Fibroblast of skin of back (primary cell): ENCODE results near the gene SLC25A26. TPM values are rescaled to one million over a fixed set of nuclear protein-coding genes. Genes with fewer than 3 reads are reported as not detected.
"Not testable (repeated sequence)": the region's sequence is repeated elsewhere in the genome, so short reads cannot be mapped to it uniquely, and the experiment has no call there.

Source experiments
- DNase-seq: peaks from one replicate; pipeline ENCODE4 v3.0.0-alpha.2; 2013
- polyA plus RNA-seq, 2 experiments: library from polyadenylated mRNA; unstranded; fragments of 120-200 nt; gene quantifications; one replicate each; pipeline ENCODE4 v1.2.1, GENCODE V29; 2013; ENCODE audit not compliant: insufficient read length in 2 of 2

SLC25A26 gene, protein sequence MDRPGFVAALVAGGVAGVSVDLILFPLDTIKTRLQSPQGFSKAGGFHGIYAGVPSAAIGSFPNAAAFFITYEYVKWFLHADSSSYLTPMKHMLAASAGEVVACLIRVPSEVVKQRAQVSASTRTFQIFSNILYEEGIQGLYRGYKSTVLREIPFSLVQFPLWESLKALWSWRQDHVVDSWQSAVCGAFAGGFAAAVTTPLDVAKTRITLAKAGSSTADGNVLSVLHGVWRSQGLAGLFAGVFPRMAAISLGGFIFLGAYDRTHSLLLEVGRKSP
- polyA plus RNA-seq (2013, experiment 1 of 2; ENCODE audit: insufficient read length) = 19.9 TPM
- 18.5 TPM for polyA plus RNA-seq (2013, experiment 2 of 2; ENCODE audit: insufficient read length)

DNA sequence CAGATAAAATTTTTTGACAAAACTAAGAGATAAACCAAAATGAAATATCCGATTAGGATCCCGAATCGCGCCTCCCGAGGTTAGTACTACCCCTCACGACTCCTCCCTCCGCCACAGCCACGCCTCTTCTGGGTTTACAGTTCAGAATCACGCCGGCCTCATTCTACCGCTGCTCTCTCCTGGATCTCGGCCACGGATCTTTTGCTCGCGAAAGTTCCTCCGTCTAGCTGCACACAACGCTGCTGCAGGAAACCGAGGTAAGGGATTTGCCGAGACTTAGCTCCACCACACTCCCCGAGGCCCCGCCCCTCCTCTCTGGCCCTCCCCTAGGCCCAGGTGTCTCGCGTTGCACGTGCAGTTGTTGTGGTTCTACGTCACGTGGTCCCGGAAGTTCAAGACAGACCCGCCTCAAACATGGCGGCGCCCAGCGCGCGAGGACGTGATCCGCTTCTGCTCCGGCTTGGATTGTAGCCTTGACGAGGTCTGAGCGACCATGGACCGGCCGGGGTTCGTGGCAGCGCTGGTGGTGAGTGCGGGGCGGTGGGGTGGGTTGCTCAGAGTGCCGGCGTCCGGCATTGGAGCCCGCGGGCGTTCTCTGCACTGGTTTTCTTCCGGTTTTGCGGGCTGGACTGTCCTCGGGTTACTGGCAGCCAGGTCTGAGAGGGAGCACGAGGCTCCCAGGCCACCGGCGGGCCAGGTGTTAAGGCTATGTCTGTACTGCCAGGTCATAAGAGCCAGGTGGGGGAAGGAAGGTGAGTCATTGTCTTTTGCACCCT lies at the start of gene SLC25A26:
Gene SLC25A26, plus strand, starts transcription at position 400 of the 776 bp plus-strand sequence. Its CDS starts 94 bp downstream, at position 494.
- peak; percentile 95 for DNase-seq

DNA sequence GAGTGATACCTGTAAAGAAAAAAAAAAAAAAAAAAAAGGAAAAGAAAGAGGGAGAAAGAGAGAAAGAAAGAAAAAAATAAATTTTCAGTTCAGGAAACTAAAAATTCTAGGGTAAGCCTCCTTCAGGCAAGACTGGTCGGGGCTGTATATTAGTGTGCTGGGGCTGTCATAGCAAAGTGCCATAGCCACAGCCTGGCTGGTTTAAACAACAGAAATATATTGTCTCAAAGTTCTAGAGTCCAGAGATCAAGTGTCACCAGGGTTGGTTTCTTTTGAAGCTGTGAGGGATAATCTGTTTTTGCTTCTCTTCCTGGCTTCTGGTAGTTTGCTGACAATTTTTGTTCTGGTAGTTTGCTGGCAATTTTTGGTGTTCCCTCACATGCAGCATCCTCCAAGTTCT lies 48.4 kb upstream of the SLC25A26 start:
- DNase-seq = no peak

DNA sequence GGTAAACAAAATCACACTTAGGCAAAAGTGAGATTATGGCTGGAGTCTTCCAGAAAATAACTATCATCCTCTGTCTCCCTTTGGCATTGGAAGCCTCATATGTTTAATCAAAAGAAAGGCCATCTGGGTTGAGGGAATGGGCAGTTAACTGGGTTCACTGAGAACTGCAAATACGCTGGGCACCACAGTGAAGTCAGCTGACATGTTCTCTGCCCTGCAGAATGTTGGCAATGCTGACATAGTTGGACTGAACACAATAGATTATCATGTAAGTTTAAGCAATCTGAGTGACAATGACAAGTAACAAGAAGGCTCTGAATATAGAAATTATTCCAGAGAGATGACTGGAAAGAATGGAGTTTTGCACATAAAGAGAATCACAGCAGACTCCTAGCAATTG lies 43.8 kb upstream of the SLC25A26 start:
- DNase-seq = no peak

DNA sequence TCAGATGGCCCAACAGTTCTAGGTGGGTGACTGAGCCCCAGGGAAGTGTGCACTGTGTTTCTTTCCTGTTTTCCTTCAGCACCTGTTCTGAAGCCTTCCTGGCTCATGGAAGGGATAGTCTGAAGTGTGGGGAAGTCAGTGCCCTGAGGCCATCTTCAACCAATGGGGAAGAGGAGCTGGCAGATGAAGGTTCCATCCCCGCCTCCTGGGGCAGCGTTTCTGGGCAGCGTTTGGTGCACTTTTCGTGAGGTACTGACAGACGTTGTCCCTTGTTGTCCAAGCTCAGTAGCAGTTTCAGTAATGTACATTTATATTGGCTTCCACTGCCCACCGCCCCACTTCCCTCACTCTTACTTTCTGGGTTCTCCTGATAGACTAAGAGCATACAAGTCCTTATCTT lies 42.6 kb upstream of the SLC25A26 start:
- no peak for DNase-seq

DNA sequence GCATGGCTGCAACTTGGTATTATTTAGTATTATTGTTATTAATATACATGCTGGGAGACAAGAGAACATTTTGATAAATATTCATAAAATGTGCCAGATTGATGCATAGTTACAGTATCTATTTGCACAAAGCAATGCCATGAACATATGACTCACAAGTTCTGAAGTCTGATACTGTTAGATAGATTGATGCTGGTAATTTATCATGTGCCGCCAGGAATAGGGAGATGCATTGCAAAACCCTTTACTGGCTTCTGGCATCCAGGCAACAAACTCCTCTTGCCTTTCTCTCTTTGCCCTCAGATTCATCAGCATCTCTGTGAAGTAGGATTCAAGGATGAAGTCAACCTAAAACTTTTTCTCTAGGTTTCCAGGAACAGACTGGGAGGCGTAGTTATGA lies 41.0 kb upstream of the SLC25A26 start:
- peak; percentile 5 for DNase-seq

DNA sequence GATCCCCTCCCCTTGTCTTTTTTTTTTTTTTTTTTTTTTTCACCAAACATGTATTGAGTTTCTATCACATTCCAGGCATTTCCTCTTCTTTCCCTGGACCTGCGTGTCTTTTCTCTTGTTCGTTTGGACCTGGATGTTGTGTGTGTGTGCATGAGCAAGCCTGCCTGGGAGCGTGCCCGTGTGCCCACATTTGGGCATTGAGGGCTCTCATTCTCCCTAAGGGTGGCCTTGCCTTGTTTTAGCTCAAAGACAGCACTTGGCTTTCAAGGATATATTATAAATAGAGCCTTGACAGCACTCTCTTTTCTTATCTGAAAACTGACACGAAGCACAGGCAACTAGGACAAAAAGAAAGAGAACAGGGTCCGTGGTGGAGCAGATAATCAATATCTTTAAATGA lies 39.0 kb upstream of the SLC25A26 start:
- no peak for DNase-seq

DNA sequence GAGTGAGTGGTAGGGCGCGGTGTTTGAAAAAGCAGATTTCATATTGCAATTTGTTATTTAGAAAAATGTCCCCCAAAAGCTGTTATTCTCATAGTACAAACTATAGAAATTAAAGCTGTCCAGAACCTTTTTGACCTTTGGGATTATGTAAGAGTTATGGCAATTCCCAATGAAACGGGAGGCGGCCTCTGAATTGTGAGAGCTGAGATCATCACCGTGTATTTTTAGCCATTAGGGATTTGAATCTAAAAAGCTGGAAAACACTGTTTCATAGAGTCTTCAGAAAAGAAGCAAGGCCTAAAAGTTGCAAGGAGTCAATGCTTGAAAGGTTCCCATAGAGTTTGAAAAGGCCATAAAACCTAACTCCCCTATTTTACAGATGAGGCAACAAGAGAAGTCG lies 38.6 kb upstream of the SLC25A26 start:
- DNase-seq = no peak

DNA sequence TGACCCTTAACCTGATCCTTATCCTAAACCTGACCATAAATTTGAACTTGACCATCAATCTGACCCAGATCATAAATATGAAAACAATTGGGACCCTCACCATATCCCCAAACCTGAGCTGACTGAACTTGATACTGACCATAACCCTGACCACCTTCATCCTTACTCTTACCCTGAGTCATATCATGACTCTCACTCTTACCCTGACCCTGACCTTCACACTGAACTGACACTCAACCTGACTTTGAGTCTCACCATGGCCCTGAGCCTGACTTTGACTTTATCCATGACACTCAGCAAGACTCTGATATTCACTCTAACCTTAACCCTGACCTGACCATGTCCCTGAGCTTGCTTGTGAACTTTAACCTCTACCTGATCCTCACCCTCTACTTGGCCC lies 34.3 kb upstream of the SLC25A26 start:
- no peak for DNase-seq

DNA sequence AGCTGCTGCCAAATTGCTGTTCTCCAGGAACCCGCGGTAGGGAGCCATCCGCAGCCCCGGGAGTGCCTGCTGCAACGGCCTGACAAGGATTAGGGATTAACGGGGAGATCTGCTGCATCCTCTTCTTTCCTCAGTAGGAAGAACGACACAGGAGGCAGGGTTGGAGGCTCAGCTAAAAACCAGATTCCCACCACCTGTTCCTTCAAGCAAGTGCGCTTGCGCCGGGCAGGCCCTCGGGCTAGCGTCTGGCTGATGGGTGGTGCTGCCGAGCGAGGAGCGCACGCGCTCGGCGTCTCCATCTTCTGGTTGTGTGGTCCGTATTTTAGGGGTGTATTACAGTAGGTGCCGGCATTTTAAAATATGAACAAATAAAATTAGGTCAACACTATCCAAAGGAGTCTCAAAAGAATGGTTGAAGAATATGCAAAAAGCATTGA lies 25.4 kb upstream of the SLC25A26 start:
- peak; percentile 40 for DNase-seq

DNA sequence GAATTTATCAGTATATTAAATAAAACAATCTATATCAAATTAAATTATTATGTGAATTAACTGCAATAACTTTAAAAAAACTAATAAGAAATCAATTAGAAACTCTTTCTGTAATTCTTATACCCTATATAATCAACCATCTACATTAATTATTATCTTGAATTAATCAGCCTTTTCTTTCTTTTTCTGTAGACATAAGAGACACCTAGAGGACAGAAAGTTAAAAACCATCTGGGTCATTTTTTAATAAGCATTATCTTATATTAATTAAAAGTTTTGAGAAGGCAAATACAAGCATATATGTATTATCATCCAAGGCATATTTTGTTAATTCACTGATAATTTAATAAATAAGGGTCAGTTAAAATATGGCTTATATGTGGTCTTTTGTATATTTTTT lies 24.2 kb upstream of the SLC25A26 start:
- peak; percentile 8 for DNase-seq

DNA sequence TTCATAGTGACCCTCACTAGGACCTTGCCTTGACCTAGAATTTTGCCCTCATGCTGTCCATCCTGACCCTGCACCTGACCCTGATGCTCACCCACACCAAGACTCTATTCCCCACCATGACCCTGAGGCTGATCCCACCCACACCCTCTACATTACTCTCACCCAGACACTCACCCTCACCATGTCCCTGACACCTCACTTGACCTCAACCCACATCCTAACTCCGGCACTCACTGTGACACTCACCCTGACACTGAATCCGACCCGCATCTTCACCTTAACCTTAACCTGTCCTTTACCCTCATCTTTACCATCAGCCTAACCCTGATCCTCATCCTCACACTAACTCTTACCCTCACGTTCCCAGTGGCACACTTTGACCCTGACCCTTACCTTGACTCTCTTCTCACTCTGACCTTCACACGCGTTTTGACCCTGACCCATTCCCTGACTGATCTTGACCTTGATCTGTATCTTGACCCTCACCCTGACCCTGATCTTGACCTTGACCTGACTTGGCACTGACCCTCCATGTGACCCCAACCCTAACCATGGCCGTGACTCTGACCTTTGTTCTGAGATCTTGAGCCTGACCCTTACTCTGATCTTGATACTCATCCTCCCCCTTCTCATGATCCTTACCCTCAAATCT lies 22.2 kb upstream of the SLC25A26 start:
- no peak for DNase-seq

DNA sequence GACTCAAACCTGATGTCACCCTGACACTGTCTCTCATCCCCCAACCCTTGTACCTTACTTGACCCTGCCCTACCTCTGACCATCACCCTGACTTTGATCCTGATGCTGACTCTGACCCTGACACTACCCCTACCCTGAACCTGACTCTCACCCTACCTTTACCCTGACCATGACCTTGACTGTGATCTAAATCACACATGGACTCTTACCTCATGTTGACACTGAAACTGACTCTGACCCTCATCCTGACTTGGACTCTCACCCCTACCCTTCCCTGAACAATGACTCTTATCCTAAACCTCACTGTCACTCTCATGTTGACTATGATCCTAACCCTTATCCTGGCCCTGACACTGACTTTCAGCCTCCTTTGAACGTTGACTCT lies 21.7 kb upstream of the SLC25A26 start:
- no peak for DNase-seq

DNA sequence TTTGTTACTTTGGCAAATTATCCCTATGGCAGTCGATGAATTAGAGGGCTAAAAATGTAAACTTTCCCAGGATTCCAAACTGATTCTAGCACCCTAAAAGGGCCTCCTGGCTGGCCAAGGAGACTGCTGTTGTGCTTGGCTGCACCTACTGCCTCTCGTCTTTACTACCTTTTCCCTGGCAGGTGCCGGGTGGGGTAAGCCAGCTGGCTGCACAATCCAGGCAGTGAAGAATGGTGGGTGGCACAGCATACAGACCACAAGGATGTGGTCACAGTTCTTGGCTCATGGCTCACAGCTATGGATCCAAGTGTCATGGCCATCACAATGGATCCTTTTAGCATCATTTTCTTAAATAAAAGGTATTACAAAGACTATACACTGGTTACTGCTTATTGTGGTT lies 20.7 kb upstream of the SLC25A26 start:
- DNase-seq = no peak

DNA sequence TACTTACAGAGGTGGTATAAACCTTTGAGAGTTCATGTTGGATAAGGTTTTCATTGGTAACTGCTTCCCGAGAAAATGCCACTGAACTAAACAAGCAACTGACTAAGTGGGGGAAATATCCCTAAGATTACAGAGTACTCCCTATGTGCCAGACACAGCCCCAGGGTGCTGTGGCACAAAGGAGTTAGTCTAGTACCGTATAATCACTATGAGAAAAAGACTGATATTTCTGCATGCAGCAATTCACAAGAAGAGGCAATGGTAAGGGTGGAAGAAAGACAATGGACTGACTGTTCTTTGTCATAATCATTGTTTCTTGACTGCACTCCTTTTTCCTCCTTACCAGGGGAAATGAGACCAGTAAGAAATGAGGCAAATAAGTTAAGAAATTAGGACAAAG lies 20.0 kb upstream of the SLC25A26 start:
- DNase-seq = no peak

DNA sequence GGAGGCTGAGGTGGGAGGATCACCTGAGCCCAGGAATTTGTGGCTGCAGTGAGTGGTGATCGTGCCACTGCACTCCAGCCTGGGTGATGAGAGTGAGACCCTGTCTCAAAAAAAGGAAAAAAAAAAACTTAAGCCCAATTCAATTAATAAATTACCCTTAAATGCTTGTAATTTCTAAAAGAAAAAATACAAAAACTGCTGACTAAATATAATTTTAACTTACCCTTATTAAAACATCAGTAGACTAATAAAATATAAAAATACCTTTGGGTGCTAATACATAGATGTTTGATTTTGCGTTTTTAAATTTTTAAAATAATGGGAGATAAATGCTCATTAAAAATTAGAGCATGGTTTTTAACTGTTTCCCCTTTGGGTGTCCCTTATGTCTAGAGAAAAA lies 17.5 kb upstream of the SLC25A26 start:
- DNase-seq = no peak

DNA sequence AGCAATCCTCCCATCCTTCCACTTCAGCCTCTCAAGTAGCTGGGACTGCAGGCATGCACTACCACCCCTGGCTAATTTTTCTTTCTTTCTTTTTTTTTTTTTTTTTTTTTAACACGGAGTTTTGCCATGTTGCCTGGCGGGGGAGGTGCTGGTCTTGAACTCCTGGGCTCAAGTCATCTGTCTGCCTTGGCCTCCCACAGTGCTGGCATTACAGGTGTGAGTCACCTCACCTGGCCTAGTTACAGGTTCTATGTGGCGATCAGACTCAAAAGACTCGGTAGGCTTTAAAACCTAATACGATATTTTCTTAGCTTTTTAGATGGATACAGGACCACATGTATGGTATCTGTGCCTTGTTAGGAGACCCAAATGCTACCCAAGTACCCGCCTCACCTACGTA lies 14.0 kb upstream of the SLC25A26 start:
- DNase-seq = no peak

DNA sequence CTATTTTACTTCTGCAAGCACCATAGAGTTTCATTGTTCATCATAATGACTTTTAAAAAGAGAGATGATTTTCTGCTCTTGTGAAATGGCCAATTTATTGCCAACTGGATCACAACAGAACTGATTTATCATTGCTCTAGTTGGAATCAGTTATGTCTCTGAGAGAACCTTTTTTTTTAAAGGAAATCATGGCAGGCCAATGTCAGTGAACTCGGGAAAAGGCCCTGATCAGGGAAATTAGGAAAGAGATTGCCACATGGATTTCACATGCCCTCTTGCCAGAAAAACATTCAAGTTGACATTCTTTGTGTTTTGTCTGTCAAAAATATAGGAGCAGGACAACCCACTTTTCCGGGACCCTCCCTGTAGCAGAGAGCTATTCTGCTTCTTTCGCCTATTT lies 12.6 kb upstream of the SLC25A26 start:
- no peak for DNase-seq

DNA sequence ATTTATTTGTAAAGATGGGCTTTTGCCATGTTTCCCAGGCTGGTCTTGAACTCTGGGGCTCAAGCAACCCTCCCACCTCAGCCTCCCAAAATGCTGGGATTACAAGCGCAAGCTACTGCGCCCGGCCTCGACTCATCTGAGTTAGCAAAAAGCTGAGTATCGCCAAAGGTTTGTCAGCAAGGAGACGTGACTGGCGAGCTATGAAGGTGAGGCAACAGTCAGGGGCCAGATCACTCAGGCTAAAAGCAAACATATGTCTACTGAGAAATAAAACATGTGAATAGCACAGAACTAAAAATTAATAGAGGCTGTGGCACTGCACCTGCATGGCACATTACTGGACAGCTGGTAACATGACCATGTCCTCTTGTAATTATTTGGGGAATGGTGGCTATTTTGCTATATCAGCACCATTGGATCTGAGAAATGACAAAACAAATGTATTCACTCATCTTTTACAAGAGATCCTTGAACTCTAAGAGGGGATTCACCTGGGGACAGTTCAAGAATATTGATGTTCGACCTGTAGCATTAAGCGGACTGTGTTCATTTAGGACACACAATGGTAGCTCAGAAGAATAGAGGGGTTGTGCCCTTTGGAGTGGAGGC lies 10.0 kb upstream of the SLC25A26 start:
- DNase-seq = no peak

DNA sequence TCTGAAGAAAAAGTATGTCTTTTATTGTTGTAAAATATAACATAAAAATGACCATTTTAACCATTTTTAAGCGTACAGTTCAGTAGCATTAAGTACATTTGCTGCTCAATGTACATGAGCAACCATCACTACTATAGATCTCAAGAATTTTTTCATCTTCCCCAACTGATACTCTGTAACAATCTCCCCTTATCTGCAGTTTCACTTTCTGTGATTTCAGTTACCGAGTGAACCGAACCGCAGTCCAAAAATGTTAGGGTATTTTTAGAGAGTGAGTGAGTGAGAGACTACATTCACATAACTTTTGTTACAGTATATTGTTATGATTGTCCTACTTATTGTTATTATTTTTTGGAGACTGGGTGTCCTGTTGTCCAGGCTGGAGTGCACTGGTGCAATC lies 9.0 kb upstream of the SLC25A26 start:
- DNase-seq = no peak

DNA sequence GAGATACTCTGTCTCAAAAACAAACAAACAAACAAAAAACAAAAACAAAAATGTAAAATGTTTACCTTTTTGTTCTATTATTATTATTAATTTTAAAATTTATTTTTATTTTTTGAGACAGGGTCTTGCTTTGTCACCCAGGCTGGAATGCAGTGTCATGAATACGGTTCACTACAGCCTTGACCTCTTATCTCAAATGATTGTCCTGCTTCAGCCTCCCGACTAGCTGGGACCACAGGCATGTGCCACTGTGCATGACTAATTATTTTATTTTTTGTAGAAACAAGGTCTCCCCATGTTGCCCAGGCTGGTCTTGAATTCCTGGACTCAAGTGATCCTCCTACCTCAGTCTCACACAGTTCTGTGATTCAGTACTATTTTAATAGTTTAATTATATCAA lies 5.7 kb upstream of the SLC25A26 start:
- peak; percentile 10 for DNase-seq

DNA sequence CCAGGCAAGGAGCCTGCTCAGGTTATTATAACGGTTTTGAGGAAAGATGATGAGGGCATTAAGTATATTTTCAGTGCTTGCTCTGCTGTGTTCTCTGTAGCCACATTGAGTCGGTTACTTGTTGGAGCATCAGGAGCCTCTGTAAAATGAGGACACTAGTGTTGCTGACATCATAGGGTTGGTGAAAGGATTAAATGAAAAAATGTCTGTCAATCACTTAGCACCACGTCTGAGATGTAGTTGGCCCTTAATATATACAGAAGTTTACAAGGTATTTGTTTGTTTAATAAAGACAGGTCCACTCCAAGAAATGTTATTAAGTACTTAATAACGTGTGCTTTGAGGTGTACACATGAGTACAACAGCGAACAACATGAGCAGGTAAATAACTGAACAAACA lies 735 bp upstream of the SLC25A26 start:
- no peak for DNase-seq

DNA sequence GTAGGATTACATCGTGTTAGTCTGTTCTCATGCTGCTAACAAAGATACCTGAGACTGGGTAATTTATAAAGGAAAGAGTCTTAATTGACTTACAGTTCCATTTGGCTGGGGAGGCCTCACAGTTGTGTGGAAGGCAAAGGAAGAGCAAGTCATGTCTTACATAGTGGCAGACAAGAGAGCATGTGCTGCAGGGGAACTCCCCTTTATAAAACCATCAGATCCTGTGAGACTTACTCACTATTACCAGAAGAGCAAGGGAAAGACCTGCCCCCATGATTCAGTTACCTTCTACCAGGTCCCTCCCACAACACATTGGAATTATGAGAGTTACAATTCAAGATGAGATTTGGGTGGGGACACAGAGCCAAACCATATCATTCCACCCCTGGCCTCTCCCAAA lies 3.4 kb downstream of the SLC25A26 start:
- no peak for DNase-seq

DNA sequence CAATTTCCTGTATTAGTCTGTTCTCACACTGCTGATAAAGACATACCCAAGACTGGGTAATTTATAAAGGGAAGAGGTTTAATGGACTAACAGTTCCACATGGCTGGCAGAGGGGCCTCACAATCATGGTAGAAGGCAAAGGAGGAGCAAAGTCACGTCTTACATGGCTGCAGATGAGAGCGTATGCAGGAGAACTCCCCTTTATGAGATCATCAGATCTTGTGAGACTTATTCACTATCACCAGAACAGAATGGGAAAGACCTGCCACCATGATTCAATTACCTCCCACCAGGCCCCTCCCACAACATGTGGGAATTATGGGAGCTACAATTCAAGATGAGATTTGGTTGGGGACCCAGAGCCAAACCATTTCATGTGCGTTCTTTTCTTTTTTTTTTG lies 5.3 kb downstream of the SLC25A26 start:
- DNase-seq = not testable (repeated sequence)
